Neural progenitor cell (in vitro differentiated cells): ENCODE data around the gene PLCD4. TPM values are rescaled to one million over a fixed set of nuclear protein-coding genes. Genes with fewer than 3 reads are reported as not detected.

ENCODE experiments used
- DNase-seq: peaks from one replicate; pipeline ENCODE4 v3.0.0-alpha.2; 2016; ENCODE audit warnings: low spot score
- H2AFZ ChIP-seq: fragments of 200-600 bp; sonication (generic); replicated peaks from 2 replicates; pipeline ENCODE4 v1.6.1; 2016; ENCODE audit warnings: antibody characterized with exemption
- H3F3A ChIP-seq: fragments of 200-600 bp; sonication (generic); 2 replicates; pipeline ENCODE4 v1.6.1; 2016; ENCODE audit warnings: antibody characterized with exemption, low read depth
- H3K27ac ChIP-seq: fragments of 200-600 bp; sonication (generic); 2 replicates; pipeline ENCODE4 v1.5.1; 2016; ENCODE audit warnings: mild to moderate bottlenecking
- H3K27me3 ChIP-seq: fragments of 200-600 bp; sonication (generic); 2 replicates; pipeline ENCODE4 v1.6.1; 2016; ENCODE audit warnings: mild to moderate bottlenecking, moderate library complexity
- H3K36me3 ChIP-seq: fragments of 200-600 bp; sonication (generic); 2 replicates; pipeline ENCODE4 v1.5.1; 2016
- H3K4me1 ChIP-seq: fragments of 200-600 bp; sonication (generic); 2 replicates; pipeline ENCODE4 v1.6.1; 2016; ENCODE audit warnings: mixed run types
- H3K4me2 ChIP-seq: fragments of 200-600 bp; sonication (generic); 2 replicates; pipeline ENCODE4 v1.6.1; 2016
- H3K4me3 ChIP-seq: fragments of 200-600 bp; sonication (generic); 2 replicates; pipeline ENCODE4 v1.5.1; 2016
- H3K79me2 ChIP-seq: fragments of 200-600 bp; sonication (generic); 2 replicates; pipeline ENCODE4 v1.6.1; 2016; ENCODE audit warnings: low read depth
- H3K9ac ChIP-seq: fragments of 200-600 bp; sonication (generic); 2 replicates; pipeline ENCODE4 v1.6.1; 2016
- H3K9me3 ChIP-seq: fragments of 200-600 bp; sonication (generic); 2 replicates; pipeline ENCODE4 v1.5.1; 2016; ENCODE audit warnings: low read depth
- H4K20me1 ChIP-seq: fragments of 200-600 bp; sonication (generic); 2 replicates; pipeline ENCODE4 v1.6.1; 2016; ENCODE audit warnings: low read depth
- H3K27ac Mint-ChIP-seq: 3 replicates; pipeline ENCODE4 v1.8.0; 2021; ENCODE audit warnings: mixed read lengths
- H3K27me3 Mint-ChIP-seq: 2 replicates; pipeline ENCODE4 v1.8.0; 2022; ENCODE audit warnings: low read depth, mild to moderate bottlenecking, inconsistent platforms, moderate library complexity, mixed read lengths; ENCODE audit not compliant: insufficient read depth
- H3K36me3 Mint-ChIP-seq: 3 replicates; pipeline ENCODE4 v1.8.0; 2021; ENCODE audit warnings: mixed read lengths
- H3K4me1 Mint-ChIP-seq: 3 replicates; pipeline ENCODE4 v1.8.0; 2021; ENCODE audit warnings: mixed read lengths
- H3K4me3 Mint-ChIP-seq: 3 replicates; pipeline ENCODE4 v1.8.0; 2021; ENCODE audit warnings: mild to moderate bottlenecking, moderate library complexity, mixed read lengths
- H3K9me3 Mint-ChIP-seq: 3 replicates; pipeline ENCODE4 v1.8.0; 2020; ENCODE audit warnings: mixed read lengths
- CTCF ChIP-seq: fragments of 200-600 bp; sonication (generic); IDR thresholded peaks from 2 replicates; pipeline ENCODE4 v1.5.1; 2017; ENCODE audit warnings: antibody characterized with exemption, mild to moderate bottlenecking
- EZH2 ChIP-seq: fragments of 200-600 bp; sonication (generic); IDR thresholded peaks from 2 replicates; pipeline ENCODE4 v1.6.1; 2017; ENCODE audit warnings: antibody characterized with exemption, mild to moderate bottlenecking, moderate library complexity
- EZH2phosphoT487 ChIP-seq: fragments of 200-600 bp; sonication (generic); IDR thresholded peaks from 2 replicates; pipeline ENCODE4 v1.6.1; 2017; ENCODE audit warnings: antibody characterized with exemption
- total RNA-seq: library from RNA; depleted of rRNA; stranded (reverse); fragments of >200 nt; gene quantifications from 2 replicates; pipeline ENCODE4 v1.2.3, GENCODE V29; 2015; ENCODE audit warnings: low replicate concordance

PLCD4 gene
- total RNA-seq, 1 donor from 2014 or later = 1.1 TPM

- H3K9ac ChIP-seq = no peak overlapping the region
- Mint-ChIP-seq H3K36me3 (peaks cover 16% of the 10 kb centered on the region), H3K27me3 (peaks cover 3% of the 10 kb centered on the region), H3K27ac (no peak overlapping the region), H3K4me1 (peaks cover 3% of the 10 kb centered on the region), H3K4me3 (no peak overlapping the region), H3K9me3 (no peaks in the 10 kb centered on the region)
- H3K36me3 ChIP-seq = peaks cover 8% of the 10 kb centered on the region
- H3K9me3 ChIP-seq = no peaks in the 10 kb centered on the region
- H3F3A ChIP-seq = no peaks in the 10 kb centered on the region
- H3K4me3 ChIP-seq = no peak overlapping the region
- no peak overlapping the region for H3K4me2 ChIP-seq
- H4K20me1 ChIP-seq = peaks cover 84% of the 10 kb centered on the region
- no peak overlapping the region for H2AFZ ChIP-seq
- no peak for DNase-seq
- H3K27ac ChIP-seq = no peak overlapping the region
- H3K27me3 ChIP-seq = no peaks in the 10 kb centered on the region
- H3K79me2 ChIP-seq = peaks cover 97% of the 10 kb centered on the region
- H3K4me1 ChIP-seq = peaks cover 10% of the 10 kb centered on the region
- TF ChIP-seq EZH2 (no peak), CTCF (no peak), EZH2phosphoT487 (no peak)
Measured at GRCh38 chr2:218576854-218577253, 30.8 kb upstream of the PLCD4 start.

GRCh38 chr2:218577482-218578220 is 30.0 kb upstream of the PLCD4 start:
- Mint-ChIP-seq H3K4me3 (no peak overlapping the region), H3K9me3 (no peaks in the 10 kb centered on the region), H3K27ac (no peak overlapping the region), H3K4me1 (peaks cover under 1% of the 10 kb centered on the region), H3K36me3 (peaks cover 15% of the 10 kb centered on the region), H3K27me3 (peaks cover 3% of the 10 kb centered on the region)
- Histone ChIP-seq H2AFZ (no peak overlapping the region), H3K79me2 (peaks cover 93% of the 10 kb centered on the region), H3K27ac (no peak overlapping the region), H3F3A (no peaks in the 10 kb centered on the region), H3K27me3 (no peaks in the 10 kb centered on the region), H3K4me2 (peak overlapping the region; percentile 27), H3K9me3 (no peaks in the 10 kb centered on the region), H3K4me3 (no peak overlapping the region), H3K4me1 (peaks cover 10% of the 10 kb centered on the region), H3K9ac (peak overlapping the region; percentile 35), H4K20me1 (peaks cover 83% of the 10 kb centered on the region), H3K36me3 (peaks cover 8% of the 10 kb centered on the region)
- no peak for DNase-seq
- TF ChIP-seq CTCF (no peak), EZH2 (no peak), EZH2phosphoT487 (no peak)

GRCh38 chr2:218578272-218578877 is 29.3 kb upstream of the PLCD4 start:
- Histone ChIP-seq H3K9ac (peak overlapping the region; percentile 35), H3K4me3 (no peak overlapping the region), H3K36me3 (peaks cover 8% of the 10 kb centered on the region), H2AFZ (no peak overlapping the region), H3K4me2 (peak overlapping the region; percentile 27), H3K4me1 (peaks cover 10% of the 10 kb centered on the region), H3K27me3 (no peaks in the 10 kb centered on the region), H3K27ac (no peak overlapping the region), H4K20me1 (peaks cover 78% of the 10 kb centered on the region), H3K9me3 (no peaks in the 10 kb centered on the region), H3F3A (no peaks in the 10 kb centered on the region), H3K79me2 (peaks cover 86% of the 10 kb centered on the region)
- peaks cover 3% of the 10 kb centered on the region for H3K27me3 Mint-ChIP-seq
- TF ChIP-seq CTCF (no peak), EZH2 (no peak), EZH2phosphoT487 (no peak)
- no peaks in the 10 kb centered on the region for H3K9me3 Mint-ChIP-seq
- peaks cover 20% of the 10 kb centered on the region for H3K36me3 Mint-ChIP-seq
- H3K27ac Mint-ChIP-seq = no peak overlapping the region
- DNase-seq = no peak
- no peak overlapping the region for H3K4me3 Mint-ChIP-seq
- no peaks in the 10 kb centered on the region for H3K4me1 Mint-ChIP-seq
